ENCODE measurements around the gene C1QTNF6. TPM values are rescaled to one million over a fixed set of nuclear protein-coding genes. Genes with fewer than 3 reads are reported as not detected.

The C1QTNF6 gene
- total and polyA plus RNA-seq, 2 of the 8 experiments (the other 6 are each of a cell fraction or from before 2014, with no cell fraction given): 3.1 to 6.5 TPM

GRCh38 chr22:37173709-37174108 lies 14.3 kb downstream of the C1QTNF6 start (continued):
- TF ChIP-seq NANOG (IDR thresholded peaks at IDR 0.05; ENCODE audit: insufficient read depth, low read depth, low read length, poor library complexity, severe bottlenecking) (no peak), CBX8 (IDR thresholded peaks at IDR 0.05; ENCODE audit: borderline replicate concordance, low read depth, low read length) (no peak), NRF1 (IDR thresholded peaks at IDR 0.05; ENCODE audit: low read depth, low read length) (no peak), EZH2 (IDR thresholded peaks at IDR 0.05; ENCODE audit: low read depth, low read length, severe bottlenecking) (no peak), CTBP2 (IDR thresholded peaks at IDR 0.05; ENCODE audit: borderline replicate concordance, insufficient read depth, insufficient read length, low read length) (no peak), HDAC6 (IDR thresholded peaks at IDR 0.05; ENCODE audit: low read depth, low read length) (no peak), SP1 (IDR thresholded peaks at IDR 0.05; ENCODE audit: low read depth, low read length) (no peak)

Data from H1 (cell line).